ENCODE data around the gene FAM131B.
"Not testable (repeated sequence)": the region's sequence is repeated elsewhere in the genome, so short reads cannot be mapped to it uniquely, and the experiment has no call there.

The FAM131B gene

DNA sequence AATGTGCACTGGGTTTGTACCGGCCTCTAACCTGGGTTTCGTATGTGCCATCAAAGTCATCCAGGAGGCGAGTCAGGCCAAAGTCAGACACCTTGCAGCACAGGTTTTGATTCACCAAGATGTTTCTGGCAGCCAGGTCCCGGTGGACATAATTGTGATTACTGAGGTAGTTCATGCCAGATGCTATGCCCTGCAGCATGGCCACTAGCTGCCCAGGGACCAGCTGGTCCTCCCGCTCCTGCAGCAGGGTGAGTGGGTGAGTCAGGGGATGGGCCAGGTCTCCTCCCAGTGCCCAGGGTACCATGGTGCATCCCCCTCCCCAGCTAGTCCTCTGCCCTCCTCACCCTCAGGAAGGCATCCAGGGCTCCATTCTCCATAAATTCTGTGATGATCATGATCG is 32.3 kb upstream of the FAM131B start:
- no peak for DNase-seq

DNA sequence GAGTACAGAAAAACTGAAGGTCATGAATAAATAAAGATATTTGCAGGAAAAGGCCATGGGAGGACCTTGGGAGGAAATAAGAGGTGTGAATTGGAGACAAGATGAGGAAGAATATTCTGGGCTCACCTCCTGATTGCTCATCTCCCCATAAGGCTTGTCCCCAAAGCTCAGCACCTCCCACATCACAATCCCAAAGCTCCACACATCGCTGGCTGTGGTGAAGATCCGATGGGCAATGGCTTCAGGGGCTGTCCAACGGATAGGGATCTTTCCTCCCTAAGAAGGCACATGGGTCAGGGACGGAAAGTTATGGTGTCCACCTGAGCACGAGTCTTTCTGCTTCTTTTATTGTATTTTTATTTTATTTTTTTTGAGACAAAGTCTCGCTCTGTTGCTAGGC is 31.6 kb upstream of the FAM131B start:
- no peak for DNase-seq

DNA sequence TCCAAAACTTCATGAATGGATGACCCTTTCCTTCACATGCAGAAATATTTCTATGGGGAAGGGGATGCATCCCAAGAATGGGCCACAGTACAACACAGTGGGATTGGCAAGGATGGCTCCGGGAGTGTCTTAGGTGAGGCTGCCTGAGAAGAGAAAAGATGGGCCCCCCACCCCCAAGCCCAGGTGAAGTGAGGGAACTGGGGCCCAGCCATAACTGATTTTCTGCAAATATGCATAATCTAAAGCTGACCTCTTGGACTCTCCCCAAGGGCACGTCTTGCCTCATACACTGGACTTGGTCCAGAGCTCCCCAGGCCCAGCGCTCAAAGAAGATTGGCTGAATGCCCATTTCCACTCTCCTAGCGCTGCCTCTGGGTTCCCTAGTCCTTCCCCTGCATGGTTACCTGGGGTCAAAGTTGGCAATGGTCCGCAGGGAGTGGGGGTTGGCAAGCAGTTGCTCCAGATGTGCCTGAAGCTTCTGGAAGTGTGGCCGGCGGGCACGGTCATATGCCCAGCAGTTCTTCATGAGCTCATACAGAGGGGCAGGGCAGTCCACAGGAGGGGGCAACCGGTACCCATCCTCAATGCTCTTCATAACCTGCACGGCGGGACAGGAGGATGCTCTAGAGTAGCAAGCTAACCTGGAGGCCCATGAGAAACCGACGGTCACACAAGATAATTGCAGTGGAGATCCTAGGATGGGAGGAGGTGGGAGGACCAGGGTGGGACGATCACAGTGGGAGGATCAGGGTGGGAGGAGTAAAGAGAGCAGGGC is 30.9 kb upstream of the FAM131B start:
- DNase-seq = no peak

DNA sequence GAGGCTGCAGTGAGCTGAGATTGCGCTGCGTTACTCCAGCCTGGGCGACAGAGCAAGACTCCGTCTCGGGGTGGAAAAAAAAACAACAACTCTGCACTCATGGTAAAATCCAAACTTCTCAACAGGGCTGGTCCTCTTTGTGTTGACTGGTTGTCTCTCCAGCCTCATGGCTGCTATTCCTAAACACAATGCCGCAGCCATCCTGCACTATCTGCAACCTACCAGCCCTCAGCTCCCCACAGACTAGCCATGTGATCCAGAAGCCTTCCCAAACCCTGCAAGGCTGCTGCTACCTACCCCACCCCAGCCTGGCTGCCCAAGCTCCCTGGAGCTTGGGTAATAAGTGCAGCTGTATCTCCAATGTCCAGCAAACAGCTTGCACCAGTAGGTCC is 30.4 kb upstream of the FAM131B start:
- DNase-seq = no peak

DNA sequence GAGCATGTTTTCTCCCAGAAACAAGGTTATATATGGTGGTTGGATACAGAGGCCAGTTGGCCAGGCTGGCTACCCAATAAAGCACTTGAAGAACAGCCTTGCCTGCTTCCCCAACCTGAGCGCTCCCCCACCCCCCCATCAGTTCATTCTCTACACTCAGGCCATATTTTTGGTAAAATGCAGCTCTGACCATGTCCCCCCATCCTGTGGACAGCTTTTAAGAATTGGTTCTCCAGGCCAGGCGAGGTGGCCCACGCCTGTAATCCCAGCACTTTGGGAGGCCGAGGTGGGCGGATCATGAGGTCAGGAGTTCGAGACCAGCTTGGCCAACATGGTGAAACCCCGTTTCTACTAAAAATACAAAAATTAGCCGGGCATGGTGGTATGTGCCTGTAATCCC is 29.9 kb upstream of the FAM131B start:
- DNase-seq = not testable (repeated sequence)

DNA sequence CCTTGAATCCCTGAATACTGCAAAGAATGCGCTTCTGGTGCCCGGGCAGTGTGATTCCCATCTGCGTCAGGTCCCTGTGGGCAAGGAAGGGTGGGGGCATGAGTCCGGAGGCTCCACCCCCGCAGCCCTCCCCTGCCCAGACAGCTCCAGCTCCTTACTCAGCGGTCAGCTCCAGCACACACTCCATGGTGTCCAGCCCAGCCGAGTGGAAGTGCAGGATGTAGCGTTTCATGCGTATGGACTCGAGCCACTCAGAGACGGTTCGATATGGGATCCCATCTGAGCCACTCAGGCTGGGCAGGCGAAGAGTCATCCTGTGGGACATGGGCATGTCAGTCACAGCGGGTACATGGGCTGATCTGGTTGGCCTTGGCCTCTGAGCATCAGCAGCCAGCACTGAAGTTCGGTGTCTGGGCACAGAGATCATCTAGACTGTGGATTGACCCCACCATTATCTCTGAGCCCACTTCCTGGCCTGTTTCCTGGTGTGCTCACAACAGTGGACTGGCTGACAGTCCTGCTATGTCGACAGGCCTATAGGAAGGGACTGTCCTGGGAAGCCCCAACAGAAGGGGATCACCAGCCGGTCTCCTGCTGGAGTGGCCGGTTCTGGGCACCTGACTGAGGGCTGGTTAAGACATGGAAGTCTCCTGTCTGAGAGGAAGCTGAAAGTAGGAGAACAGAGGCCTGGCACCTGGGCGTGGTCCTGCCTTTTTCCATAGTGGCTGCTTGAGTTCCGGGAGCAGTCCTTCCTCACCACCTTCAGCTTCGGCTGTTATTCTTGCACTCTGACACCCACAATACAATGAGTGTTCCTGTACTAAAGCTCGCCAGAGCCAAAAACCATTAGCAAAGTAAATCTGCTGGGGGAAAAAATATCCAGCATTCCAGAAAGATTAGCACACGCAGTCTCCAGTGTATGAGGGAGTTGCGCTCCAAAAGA is 29.2 kb upstream of the FAM131B start:
- DNase-seq = peak; percentile 64

DNA sequence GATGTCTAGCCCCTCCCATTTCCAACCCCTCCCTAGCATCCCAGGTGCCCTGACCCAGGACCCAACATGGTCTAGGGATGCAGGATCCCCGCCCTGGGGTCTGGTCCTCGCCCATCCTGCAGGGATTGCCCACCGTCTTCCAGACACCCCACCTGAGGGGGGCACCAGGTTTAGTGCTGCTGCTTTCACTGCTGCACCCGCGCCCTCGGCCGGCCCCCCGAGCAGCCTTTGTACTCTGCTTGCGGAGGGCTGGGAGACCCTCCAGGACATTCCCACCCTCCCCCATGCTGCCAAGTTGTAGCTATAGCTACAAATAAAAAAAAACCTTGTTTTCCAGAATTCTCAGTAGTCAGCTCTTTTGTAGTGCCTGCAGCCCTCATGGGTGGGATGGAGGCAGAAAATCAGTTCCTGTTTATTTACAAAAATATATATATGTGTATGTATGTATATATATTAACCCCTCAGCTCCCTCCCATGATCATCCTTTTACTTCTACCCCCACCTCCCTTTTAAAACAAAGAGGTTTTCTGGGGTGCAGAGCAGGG is 28.3 kb upstream of the FAM131B start:
- no peak for DNase-seq

DNA sequence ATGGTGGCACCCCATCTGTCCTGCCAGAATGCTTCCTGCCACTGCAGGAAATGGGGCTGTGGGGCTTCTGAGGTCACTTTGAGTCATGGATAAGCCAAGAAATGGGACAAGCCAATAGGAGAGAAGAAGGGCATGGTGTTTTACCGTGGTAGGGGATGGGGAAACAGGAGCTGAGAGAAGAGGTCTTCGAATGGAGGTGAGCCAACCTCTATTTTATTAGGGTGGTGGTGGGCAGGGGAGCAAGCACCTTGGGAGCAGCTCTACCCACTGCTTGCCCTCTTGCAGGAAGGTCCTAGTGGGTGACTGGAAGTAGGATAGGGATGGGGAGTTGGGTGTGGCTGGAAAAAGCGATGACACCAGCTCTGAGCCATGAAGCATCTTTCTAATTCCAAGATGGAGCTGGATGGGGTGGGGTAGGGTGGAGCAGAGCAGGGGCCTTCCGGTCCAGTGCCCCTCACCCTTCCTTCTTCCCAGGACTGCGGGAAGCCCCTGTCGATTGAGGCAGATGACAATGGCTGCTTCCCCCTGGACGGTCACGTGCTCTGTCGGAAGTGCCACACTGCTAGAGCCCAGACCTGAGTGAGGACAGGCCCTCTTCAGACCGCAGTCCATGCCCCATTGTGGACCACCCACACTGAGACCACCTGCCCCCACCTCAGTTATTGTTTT is 27.7 kb upstream of the FAM131B start:
- DNase-seq = no peak

DNA sequence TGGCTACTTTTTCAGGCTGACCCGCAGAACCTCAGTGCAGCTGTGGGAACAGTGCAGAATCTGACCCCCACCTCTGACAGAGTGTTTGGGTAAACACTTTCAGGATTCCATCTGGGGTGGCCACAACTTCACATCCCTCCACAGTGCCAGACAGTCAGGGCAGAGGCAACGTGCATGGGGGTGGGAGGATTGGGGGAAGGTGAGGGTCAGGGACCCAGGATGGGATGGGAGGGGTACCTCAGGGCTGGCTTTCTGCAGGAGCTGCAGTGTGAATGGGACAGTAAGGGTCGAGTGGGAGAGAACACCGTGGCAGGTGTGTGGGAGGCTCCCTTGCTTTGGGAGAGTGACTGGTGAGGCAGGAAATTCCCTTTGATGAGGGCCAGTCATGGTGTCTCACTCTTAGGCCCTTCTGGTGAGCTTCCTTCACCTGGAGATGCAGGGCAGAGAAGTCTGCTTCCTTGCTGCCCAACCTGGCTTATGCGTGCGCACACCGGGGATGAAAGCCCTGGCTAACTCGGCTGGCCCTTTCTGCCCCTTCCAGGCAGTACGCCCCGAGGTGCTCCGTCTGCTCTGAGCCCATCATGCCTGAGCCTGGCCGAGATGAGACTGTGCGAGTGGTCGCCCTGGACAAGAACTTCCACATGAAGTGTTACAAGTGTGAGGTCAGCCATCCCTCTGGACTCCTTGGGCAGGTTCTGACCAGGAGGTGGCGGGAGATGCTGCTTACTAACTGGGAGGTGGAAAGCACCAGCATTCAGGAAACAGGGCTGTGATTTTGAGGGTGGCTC is 27.0 kb upstream of the FAM131B start:
- DNase-seq = no peak

DNA sequence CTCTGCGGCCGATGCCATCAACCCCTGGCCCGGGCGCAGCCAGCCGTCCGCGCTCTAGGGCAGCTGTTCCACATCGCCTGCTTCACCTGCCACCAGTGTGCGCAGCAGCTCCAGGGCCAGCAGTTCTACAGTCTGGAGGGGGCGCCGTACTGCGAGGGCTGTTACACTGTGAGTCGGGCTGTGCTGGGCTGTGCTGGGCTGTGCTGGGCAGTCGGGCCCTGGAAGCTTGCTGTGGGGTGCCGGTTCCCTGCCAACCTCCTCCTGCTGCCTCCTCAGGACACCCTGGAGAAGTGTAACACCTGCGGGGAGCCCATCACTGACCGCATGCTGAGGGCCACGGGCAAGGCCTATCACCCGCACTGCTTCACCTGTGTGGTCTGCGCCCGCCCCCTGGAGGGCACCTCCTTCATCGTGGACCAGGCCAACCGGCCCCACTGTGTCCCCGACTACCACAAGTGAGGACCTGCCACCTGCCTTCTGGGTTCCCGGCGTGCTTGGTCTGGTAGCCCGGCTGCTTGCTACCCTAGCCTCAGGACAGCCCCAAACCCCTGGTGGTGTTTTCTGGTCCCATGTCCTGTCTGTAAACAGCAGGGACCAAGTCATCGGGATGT is 26.1 kb upstream of the FAM131B start:
- DNase-seq = no peak

DNA sequence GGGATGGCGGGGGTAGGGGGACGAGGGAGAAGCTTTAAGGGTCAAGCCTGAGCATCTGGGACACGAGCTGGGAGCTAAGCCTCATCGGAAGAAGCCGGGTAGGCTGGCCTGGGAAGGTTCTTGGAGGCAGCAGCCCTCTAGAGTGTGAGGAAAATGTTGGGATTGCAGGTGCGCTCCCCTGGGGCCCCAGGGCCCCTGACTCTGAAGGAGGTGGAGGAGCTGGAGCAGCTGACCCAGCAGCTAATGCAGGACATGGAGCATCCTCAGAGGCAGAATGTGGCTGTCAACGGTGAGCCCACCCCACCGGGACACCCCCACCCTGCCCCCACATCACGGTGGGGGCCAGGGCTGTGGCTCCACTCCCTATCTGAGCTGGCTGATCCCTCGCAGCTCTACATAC is 25.5 kb upstream of the FAM131B start:
- DNase-seq = no peak

DNA sequence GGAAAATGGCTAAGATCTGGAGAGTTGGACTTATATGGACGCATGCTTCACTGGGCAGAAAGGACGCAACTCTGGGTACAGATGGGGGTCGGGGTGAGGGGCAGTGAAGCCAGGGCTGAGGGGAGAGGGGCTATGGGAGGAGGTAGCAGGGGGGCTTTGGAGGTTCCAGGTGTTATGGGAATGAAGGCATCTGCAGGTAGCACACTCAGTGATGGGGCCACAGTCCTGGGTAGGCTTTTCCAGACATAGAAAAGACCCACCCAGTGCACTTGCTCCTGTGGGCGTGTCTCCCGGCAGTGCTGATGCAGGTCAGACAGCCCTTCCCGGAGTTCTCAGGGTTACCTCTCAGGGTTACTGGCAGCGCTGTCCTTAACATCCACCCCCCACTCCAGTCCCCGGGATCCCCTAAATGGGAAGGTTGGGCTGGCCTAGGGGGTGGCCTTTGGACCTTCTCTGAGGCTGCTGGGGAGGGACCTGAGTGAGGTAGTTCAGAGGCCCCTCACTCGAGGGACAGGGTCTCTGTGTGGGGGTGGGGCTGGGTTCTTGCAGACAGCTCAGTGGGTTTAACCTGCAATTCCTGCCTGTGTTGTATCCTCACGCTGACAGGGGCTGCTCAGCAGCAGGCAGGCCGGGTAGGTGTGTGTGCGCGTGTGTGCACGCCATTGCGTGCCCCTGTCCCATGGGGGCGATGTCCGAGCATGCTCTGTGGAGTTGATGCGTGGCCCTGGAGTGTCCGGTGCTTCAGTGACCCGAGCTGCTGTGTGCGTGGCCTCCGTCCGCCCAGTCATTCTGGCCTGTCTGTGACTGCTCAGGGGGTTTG is 24.9 kb upstream of the FAM131B start:
- no peak for DNase-seq

DNA sequence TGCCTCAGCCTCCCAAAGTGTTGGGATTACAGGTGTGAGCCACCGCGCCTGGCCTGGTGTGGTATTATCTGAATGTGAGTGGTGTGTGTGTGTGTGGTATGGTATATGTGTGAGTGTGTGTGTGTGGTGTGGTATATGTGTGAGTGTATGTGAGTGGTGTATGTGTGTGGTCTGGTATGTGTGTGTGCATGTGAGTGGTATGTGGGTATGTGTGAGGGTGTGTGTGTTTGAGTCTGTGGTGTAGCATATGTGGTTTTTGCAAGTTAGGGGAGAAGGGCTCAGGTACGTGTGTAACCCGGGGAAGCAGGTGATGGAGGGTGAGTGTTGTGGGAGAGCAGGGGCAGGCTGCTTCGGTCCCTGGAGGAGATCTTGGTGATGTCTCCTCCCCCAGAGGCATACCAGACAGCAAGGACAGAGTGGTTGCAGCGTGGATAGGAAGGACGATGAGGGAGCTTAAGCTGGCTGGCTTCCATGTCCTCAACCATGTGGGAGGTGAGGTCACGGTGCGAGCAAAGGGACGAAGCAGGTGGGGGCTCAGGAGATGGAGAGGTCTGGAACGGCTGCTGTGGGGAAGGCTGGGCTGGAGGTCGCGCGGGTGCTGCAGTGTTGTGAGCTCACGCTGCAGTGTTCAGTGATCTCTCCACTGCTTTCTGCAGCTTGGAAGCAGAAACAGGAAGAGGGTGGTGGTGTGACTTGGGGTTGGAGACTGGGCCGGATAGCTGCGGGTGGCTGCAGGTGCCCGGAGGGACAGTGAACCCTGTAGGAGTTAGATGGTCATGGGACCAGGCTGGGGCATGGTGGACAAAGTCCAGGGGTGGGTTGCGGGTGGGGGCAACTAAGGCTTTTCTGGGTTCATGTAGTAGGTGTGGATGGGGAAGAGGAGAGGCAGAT is 23.6 kb upstream of the FAM131B start:
- DNase-seq = peak; percentile 29

DNA sequence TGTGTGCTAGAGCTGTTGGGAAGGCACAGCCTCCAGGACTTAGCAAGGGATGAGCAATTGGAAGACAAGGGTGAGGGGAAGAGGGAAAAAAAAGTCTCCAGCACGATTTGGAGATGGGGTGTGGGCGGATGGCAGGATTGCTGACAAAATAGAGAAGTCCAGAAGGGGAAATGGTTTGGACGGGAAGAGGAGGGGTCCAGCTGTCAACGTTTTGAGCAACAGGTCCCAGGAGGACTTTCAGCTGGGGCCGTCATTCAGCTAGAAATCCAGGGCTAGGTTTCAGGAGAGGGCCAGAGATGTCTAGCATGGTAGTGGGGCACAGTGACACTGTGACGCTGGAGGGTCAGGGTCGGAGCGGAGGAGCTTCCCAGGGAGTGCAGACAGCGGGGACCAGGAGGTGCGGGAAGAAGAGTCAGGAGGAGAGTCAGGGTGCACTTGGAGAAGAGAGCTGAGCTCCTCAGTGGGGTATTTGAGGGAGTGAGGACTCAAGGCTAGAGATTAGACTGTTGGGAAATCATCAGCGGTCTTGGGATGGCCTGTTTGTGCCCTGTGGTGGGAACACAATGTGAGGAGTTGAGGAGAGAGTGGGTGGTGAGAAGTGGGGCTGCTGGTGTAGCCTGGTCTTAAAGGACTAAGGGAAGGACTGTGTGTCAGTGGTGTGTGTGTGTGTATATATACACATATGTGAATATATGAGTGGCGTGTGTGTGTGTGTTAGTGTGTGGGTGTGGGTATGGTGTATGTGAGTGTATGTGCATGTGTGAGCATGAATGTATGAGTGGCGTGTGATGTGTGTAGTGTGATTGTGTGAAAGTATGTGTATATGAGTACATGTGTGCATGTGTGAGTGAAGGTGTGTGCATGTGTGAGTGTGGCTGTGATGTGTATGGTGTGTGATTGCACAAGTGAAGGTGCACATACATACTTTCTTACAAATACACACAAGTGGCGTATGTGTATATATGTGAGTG is 22.4 kb upstream of the FAM131B start:
- DNase-seq = no peak

DNA sequence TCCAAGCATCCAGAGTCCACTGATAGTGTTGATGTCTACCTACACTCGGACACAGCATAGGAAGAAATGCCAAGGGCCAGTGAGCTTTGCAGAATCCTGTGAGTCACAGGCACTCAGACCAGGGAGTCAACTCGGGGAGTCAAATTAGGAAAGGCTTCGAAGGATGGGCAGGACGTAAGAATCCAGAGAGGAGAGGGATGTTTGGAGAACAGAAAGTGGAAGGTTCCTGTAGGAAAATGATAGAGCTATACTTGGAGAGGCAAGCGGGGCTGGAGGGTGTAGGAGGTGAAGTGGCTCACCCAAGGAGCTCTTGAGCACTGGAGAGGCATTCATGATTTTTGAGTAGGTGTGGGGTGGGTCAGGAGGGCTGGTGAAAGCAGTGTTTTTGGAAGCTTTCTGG is 21.6 kb upstream of the FAM131B start:
- DNase-seq = peak; percentile 23

DNA sequence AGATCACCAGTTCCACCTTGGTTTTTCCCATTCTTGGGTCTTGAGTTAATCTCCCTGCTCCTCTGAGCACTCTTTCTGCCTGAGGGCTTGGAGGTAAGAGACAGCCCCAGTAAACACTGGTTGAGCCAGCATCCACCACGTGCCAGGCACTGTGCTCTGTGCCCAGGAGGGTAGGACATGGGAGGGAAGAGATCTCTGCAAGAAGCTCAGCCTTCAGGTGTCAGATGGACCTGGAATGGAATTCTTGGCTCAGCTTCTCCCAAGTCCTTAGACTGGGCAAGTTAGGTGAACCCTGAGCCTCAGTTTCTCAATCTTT is 21.1 kb upstream of the FAM131B start:
- DNase-seq = no peak

DNA sequence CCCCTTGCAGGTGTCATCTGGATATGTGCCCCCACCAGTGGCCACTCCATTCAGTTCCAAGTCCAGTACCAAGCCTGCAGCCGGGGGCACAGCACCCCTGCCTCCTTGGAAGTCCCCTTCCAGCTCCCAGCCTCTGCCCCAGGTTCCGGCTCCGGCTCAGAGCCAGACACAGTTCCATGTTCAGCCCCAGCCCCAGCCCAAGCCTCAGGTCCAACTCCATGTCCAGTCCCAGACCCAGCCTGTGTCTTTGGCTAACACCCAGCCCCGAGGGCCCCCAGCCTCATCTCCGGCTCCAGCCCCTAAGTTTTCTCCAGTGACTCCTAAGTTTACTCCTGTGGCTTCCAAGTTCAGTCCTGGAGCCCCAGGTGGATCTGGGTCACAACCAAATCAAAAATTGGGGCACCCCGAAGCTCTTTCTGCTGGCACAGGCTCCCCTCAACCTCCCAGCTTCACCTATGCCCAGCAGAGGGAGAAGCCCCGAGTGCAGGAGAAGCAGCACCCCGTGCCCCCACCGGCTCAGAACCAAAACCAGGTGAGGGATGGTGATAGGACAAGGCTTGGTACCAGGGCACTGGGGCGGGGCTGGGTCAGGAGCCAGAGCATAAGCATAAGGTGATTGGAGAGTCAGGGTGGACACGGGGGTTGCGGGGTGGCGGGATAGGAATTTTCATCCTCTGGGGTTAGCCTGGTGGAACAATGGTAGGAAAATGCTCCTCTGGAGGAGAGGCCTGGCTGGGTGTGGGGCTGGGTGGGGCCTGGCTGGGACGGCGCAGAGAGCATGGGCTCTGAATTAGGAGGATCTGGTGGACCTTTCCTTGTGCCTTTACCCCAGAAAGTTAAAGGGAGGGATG is 20.5 kb upstream of the FAM131B start:
- DNase-seq = no peak

Data from kidney glomerular epithelial cell (primary cell).